ENCODE data around the gene EQTN. TPM values are rescaled to one million over a fixed set of nuclear protein-coding genes. Genes with fewer than 3 reads are reported as not detected.

EQTN gene
- total RNA-seq, 1 donor from 2014 or later, result 3.4 TPM

DNA sequence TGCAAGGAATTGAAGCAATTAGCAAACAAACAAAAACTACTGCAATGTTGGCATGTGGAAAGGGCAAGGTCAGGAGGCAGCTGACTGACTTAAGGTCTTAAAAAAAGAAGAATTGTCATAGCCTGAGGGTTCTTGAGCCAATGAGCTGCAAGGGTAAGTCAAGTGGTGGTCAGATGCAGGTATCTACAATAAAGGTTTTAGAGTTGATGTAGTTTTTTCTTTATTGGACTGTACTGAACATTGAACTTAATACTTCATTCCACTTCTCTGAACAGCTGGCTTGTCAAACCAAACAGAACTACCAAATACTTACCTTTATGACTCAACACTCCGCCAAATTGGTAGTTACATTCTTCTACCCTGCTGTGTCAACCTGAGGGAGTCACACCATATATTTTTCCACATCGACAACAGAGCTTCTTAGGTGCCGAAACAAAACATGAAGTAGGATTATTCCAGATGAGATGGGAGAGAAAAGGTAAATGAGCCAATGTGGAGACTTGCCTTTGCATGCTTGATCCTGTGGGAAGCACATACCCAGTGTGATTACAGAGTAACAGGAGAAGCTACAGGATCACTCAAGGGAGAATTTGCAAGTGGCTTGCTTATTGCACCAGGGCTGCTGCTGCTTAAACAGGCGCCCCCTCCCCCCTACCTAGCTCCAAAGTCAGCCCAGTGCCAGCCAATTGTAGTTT, 35.3 kb downstream of the EQTN start:
- Histone ChIP-seq H3K27ac (no peak overlapping the region), H3K36me3 (no peaks in the 10 kb centered on the region), H4K20me1 (ENCODE audit: low read depth) (no peaks in the 10 kb centered on the region), H3K79me2 (ENCODE audit: low read depth) (no peaks in the 10 kb centered on the region), H3K4me1 (no peaks in the 10 kb centered on the region), H3K9ac (no peak overlapping the region), H2AFZ (replicated peaks) (no peak overlapping the region), H3K27me3 (no peaks in the 10 kb centered on the region), H3K4me2 (no peak overlapping the region), H3K9me3 (ENCODE audit: low read depth) (no peaks in the 10 kb centered on the region), H3K4me3 (no peak overlapping the region), H3F3A (ENCODE audit: low read depth) (no peaks in the 10 kb centered on the region)
- DNase-seq (ENCODE audit: low spot score), result no peak
- Mint-ChIP-seq H3K9me3 (peaks cover 2% of the 10 kb centered on the region), H3K4me1 (no peaks in the 10 kb centered on the region), H3K27ac (no peak overlapping the region), H3K36me3 (no peaks in the 10 kb centered on the region), H3K4me3 (no peak overlapping the region), H3K27me3 (ENCODE audit: insufficient read depth, low read depth) (no peaks in the 10 kb centered on the region)
- TF ChIP-seq, protein P1, sequence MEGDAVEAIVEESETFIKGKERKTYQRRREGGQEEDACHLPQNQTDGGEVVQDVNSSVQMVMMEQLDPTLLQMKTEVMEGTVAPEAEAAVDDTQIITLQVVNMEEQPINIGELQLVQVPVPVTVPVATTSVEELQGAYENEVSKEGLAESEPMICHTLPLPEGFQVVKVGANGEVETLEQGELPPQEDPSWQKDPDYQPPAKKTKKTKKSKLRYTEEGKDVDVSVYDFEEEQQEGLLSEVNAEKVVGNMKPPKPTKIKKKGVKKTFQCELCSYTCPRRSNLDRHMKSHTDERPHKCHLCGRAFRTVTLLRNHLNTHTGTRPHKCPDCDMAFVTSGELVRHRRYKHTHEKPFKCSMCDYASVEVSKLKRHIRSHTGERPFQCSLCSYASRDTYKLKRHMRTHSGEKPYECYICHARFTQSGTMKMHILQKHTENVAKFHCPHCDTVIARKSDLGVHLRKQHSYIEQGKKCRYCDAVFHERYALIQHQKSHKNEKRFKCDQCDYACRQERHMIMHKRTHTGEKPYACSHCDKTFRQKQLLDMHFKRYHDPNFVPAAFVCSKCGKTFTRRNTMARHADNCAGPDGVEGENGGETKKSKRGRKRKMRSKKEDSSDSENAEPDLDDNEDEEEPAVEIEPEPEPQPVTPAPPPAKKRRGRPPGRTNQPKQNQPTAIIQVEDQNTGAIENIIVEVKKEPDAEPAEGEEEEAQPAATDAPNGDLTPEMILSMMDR (IDR thresholded peaks at IDR 0.05), result no peak

DNA sequence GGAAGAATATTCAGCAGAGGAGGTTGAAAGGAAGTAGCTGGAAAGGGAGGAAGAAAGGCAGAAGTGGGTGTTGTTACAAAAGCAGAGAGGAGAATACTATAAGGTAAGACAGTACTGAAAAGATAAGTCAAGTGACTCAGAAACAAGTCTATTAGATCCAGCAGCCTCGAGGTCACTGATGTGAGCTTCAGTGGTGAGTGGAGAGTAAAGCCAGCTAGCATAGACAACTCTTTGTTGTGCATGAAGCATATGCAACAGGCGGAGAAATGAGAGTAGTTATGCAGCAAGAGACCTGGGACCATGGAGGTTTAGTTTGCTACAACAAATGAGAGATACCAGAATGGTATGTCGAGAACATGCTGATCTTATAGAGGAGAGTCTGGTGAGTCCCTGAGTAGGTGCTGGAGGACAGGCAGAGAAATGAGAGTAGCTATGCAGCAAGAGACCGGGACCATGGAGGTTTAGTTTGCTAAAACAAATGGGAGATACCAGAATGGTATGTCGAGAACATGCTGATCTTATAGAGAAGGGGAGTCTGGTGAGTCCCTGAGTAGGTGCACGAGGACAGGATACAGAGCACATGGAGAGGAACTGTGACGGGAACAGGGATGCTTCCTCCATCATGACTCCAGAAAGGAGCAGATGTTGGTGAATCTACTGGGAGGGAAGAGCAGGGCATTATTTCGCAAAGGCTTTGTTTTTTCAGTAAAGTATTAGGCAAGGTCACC, 36.0 kb downstream of the EQTN start:
- Histone ChIP-seq H3K27ac (no peak overlapping the region), H3K4me3 (no peak overlapping the region), H3K4me1 (no peaks in the 10 kb centered on the region), H3K36me3 (no peaks in the 10 kb centered on the region), H3K9me3 (ENCODE audit: low read depth) (no peaks in the 10 kb centered on the region), H4K20me1 (ENCODE audit: low read depth) (no peaks in the 10 kb centered on the region), H3K9ac (no peak overlapping the region), H3K4me2 (no peak overlapping the region), H3K27me3 (no peaks in the 10 kb centered on the region), H2AFZ (replicated peaks) (no peak overlapping the region), H3F3A (ENCODE audit: low read depth) (no peaks in the 10 kb centered on the region), H3K79me2 (ENCODE audit: low read depth) (no peaks in the 10 kb centered on the region)
- Mint-ChIP-seq H3K9me3 (peaks cover 4% of the 10 kb centered on the region), H3K27me3 (ENCODE audit: insufficient read depth, low read depth) (no peaks in the 10 kb centered on the region), H3K4me3 (no peak overlapping the region), H3K27ac (no peak overlapping the region), H3K36me3 (no peaks in the 10 kb centered on the region), H3K4me1 (no peaks in the 10 kb centered on the region)
- DNase-seq (ENCODE audit: low spot score), result no peak
- no peak for TF ChIP-seq EZH2 (IDR thresholded peaks at IDR 0.05)
- TF ChIP-seq EZH2phosphoT487 (IDR thresholded peaks at IDR 0.05), result no peak
- TF ChIP-seq, protein P1 (IDR thresholded peaks at IDR 0.05), result no peak

DNA sequence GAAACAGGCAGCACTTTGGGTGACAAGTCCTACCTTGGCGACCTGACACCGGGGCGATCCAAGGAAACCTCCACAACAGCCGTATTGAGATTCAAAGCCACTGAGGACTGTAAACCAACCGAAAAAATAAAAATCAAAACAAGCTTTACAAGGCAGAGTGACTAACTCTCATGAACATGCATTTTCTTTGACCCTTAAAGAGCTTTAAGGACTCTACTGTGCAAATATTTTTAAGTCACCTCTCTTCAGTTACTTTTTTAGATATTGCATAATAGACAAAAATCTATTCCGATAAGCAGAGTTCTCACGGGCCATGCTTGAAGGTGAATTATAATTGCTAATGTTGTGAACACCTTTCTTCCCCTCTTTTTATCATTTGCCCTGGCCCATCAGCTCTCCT, 38.3 kb downstream of the EQTN start:
- no peaks in the 10 kb centered on the region for H3K4me1 Mint-ChIP-seq
- Histone ChIP-seq H3K9me3 (ENCODE audit: low read depth) (no peaks in the 10 kb centered on the region), H2AFZ (replicated peaks) (no peak overlapping the region), H3K9ac (no peak overlapping the region), H3K79me2 (ENCODE audit: low read depth) (no peaks in the 10 kb centered on the region), H3K27me3 (no peaks in the 10 kb centered on the region), H3K4me2 (no peak overlapping the region), H3F3A (ENCODE audit: low read depth) (no peaks in the 10 kb centered on the region), H3K36me3 (no peaks in the 10 kb centered on the region), H3K4me1 (no peaks in the 10 kb centered on the region), H3K4me3 (no peak overlapping the region), H4K20me1 (ENCODE audit: low read depth) (no peaks in the 10 kb centered on the region), H3K27ac (no peak overlapping the region)
- H3K36me3 Mint-ChIP-seq, result no peaks in the 10 kb centered on the region
- peaks cover 2% of the 10 kb centered on the region for H3K27me3 Mint-ChIP-seq (ENCODE audit: insufficient read depth, low read depth)
- no peak overlapping the region for H3K27ac Mint-ChIP-seq
- H3K9me3 Mint-ChIP-seq, result peaks cover 9% of the 10 kb centered on the region
- TF ChIP-seq EZH2 (IDR thresholded peaks at IDR 0.05) (no peak), EZH2phosphoT487 (IDR thresholded peaks at IDR 0.05) (no peak)
- TF ChIP-seq, protein P1 (IDR thresholded peaks at IDR 0.05), result no peak
- no peak for DNase-seq (ENCODE audit: low spot score)
- H3K4me3 Mint-ChIP-seq, result no peak overlapping the region
